Lung (tissue), 12 donors: Measurements from ENCODE around the gene UBTD2. TPM values are rescaled to one million over a fixed set of nuclear protein-coding genes. Genes with fewer than 3 reads are reported as not detected.

Source experiments
- ATAC-seq: fragments of 200-7000 bp; cut with Tn5 transposase; one replicate; pipeline ENCODE4 v1.9.1; 2020; ENCODE audit warnings: moderate number of reproducible peaks; ENCODE audit not compliant: insufficient read depth, low FRiP score
- DNase-seq, 3 donors: peaks; one replicate each; pipeline ENCODE4 v3.0.0-alpha.2; 2013 to 2017
- H3K27ac ChIP-seq, 2 donors: one replicate each; pipeline ENCODE4 v1.5.1; 2013; ENCODE audit warnings: mild to moderate bottlenecking in 2 of 2, moderate library complexity in 2 of 2, control low read depth in 1 of 2, inconsistent platforms in 1 of 2, low read depth in 1 of 2, low read length in 1 of 2
- H3K27me3 ChIP-seq, 3 donors: one replicate each; pipeline ENCODE4 v1.5.1; 2013; ENCODE audit warnings: low read length in 2 of 3; ENCODE audit not compliant: control insufficient read depth in 3 of 3, insufficient read depth in 3 of 3
- H3K36me3 ChIP-seq, 4 donors: one replicate each; pipeline ENCODE4 v1.5.1; 2013; ENCODE audit warnings: low read length in 4 of 4, mild to moderate bottlenecking in 1 of 4, moderate library complexity in 1 of 4; ENCODE audit not compliant: control insufficient read depth in 4 of 4, insufficient read depth in 4 of 4
- H3K4me1 ChIP-seq, 5 donors: one replicate each; pipeline ENCODE4 v1.5.1; 2013; ENCODE audit warnings: low read length in 5 of 5, mild to moderate bottlenecking in 2 of 5, moderate library complexity in 1 of 5; ENCODE audit not compliant: control insufficient read depth in 5 of 5, insufficient read depth in 5 of 5
- H3K4me3 ChIP-seq: one replicate; pipeline ENCODE4 v1.5.1; 2013; ENCODE audit warnings: mild to moderate bottlenecking, control low read depth, moderate library complexity
- H3K9ac ChIP-seq, 2 donors: one replicate each; pipeline ENCODE4 v1.5.1; 2013; ENCODE audit warnings: low read length in 2 of 2, control low read depth in 1 of 2; ENCODE audit not compliant: insufficient read depth in 1 of 2
- H3K9me3 ChIP-seq, 4 donors: one replicate each; pipeline ENCODE4 v1.5.1; 2013; ENCODE audit warnings: low read length in 3 of 4, mild to moderate bottlenecking in 1 of 4, moderate library complexity in 1 of 4; ENCODE audit not compliant: control insufficient read depth in 4 of 4, insufficient read depth in 3 of 4
- WGBS, 2 donors: extraction: QIAGEN DNeasy Blood & Tissue Kit; methylation state at CpG; one replicate each; pipeline ENCODE4 v1.1.7; 2013; 5-methylcytosine and 5-hydroxymethylcytosine counted together
- polyA plus RNA-seq, 2 donors: library from polyadenylated mRNA; stranded (reverse); fragments of 200-250 nt; gene quantifications; one replicate each; pipeline ENCODE4 v1.2.1, GENCODE V29; 2013
- total RNA-seq, 2 donors: library from RNA; depleted of rRNA in 1 of 2; stranded (reverse); fragments of >200 nt in 1 of 2; gene quantifications; one replicate each; pipeline ENCODE4 v1.2.1, GENCODE V29; 2014 to 2021
- TF ChIP-seq, protein P1 (sequence below): IDR thresholded peaks from 2 replicates; pipeline ENCODE4 v1.5.1; 2012; ENCODE audit warnings: mild to moderate bottlenecking; ENCODE audit errors: control extremely low read depth, extremely low read depth
- donor health status: control.
- donor health status: control.
- donor health status: Bipolar disorder and iron deficiency.
- donor health status: healthy.
- donor health status: DM: yes; HTN: yes; CAD: no.

UBTD2 gene
- total and polyA plus RNA-seq, 4 donors = 8.1 to 53.5 (median 11.3) TPM

DNA sequence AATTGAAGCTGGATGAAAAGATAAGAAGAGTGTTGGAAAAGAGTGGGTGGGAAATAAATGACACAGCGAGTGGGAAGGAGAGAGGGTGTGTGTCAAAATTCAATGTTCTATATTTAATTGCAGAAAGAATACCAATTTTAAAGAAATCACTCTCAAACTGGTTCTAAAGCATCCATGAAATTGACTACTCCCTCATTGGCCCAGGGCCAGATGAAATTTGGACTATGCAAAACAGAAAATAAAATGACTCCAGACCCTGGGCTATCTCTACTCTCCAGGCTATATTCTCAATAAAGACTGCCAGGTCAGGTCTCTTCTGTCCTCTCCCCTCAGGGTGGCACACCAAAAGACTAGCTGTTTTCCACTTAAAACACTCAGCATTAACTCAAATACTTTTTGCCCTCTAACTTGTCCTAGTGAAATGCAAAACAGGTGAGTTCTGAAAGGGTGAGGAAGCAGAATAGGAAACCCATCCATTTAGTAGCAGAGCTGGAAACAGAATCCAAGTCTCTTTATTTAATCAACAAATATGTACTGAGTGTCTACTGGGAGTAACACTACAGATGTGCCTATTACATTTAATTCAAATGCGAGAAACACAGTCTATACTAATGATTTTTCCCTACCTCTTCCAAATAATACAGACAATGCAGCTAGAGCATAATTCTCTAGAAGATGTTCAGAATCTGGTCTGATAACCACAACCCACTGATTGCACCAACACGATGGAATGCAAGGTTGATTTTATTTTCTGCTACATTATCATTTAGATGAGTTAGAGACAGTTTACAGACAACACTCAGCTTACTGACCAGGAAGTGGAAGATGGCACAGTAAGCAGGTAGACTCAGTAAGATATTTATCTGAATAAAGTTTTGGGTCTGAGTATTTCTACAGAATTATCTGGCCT lies 47.5 kb downstream of the UBTD2 start:
- peak in 2 of 3 donors; percentile 29 to 47 for DNase-seq
- H3K4me1 ChIP-seq = peaks cover 0 to 20% (median 7%) of the 10 kb centered on the region in 5 donors
- WGBS, 2 donors = 84 to 89% methylated on average over 3 of the region's 3 CpGs
- TF ChIP-seq, protein P1, sequence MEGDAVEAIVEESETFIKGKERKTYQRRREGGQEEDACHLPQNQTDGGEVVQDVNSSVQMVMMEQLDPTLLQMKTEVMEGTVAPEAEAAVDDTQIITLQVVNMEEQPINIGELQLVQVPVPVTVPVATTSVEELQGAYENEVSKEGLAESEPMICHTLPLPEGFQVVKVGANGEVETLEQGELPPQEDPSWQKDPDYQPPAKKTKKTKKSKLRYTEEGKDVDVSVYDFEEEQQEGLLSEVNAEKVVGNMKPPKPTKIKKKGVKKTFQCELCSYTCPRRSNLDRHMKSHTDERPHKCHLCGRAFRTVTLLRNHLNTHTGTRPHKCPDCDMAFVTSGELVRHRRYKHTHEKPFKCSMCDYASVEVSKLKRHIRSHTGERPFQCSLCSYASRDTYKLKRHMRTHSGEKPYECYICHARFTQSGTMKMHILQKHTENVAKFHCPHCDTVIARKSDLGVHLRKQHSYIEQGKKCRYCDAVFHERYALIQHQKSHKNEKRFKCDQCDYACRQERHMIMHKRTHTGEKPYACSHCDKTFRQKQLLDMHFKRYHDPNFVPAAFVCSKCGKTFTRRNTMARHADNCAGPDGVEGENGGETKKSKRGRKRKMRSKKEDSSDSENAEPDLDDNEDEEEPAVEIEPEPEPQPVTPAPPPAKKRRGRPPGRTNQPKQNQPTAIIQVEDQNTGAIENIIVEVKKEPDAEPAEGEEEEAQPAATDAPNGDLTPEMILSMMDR = no peak
- H3K4me3 ChIP-seq = no peak overlapping the region
- H3K27ac ChIP-seq = no peak overlapping the region
- no peaks in the 10 kb centered on the region for H3K27me3 ChIP-seq
- H3K9me3 ChIP-seq = no peaks in the 10 kb centered on the region
- no peak for ATAC-seq
- H3K36me3 ChIP-seq = peaks cover 6 to 19% (median 9%) of the 10 kb centered on the region in 4 donors
- H3K9ac ChIP-seq = no peak overlapping the region

DNA sequence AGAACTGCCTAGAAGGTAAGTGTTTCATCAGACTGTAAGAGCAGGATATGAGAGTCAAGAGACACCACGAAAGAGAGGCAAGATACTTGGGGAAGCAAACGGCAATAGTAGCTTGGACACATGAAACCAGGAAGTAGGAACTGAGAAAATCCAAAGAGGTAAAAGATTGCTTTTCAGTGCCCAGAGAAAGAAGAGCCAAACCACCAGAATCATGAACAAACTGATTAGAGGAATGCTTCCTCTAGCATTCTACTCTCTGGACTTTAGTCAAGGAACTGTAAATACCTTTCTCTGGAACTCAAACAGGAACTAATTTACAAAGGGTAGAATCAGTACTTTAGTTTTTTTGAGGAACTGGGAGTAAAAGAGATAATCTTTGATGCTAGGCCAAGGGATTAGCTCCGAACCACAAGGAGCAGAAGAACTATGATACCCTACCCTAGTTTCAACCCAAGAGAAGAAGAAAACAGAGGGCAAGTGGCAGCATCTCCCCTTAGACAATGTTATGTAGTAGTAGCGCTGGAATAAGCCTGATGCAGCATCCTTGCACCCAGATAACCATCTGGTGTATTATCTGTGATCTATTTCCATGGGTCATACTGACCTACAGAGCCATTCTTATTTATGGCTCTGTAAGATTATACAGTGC lies 48.3 kb downstream of the UBTD2 start:
- no peak overlapping the region for H3K9ac ChIP-seq

DNA sequence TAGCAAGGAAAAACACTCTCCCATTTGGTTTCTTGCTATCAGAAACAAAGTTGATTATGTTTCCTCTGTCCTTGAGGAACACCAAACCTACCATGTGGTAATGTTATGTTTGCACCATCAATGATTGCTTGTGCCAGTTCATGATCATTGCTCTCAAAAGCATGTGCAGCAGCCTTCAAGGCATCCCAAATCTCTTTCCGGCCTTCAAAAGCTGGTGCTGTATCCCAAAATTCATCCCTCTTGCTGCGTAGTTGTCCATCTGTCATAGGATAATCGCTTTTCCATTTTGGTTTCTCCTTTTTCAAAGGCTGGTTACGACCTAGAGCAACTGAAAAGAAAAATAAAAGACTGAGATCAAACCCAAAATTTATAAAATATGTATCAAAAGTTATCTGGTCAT lies 49.5 kb downstream of the UBTD2 start:
- Histone ChIP-seq H3K9ac (no peak overlapping the region), H3K36me3 (peaks cover 6 to 28% (median 9%) of the 10 kb centered on the region in 4 donors), H3K27me3 (no peaks in the 10 kb centered on the region), H3K27ac (no peak overlapping the region), H3K4me3 (no peak overlapping the region), H3K4me1 (peaks cover 0 to 20% (median 7%) of the 10 kb centered on the region in 5 donors), H3K9me3 (no peaks in the 10 kb centered on the region)
- DNase-seq = no peak
- WGBS, 2 donors = 97 to 98% methylated on average over 4 of the region's 4 CpGs
- ATAC-seq = no peak
- TF ChIP-seq, protein P1 = no peak

More for the DNA sequence above, 48.3 kb downstream of the UBTD2 start:
- DNase-seq (no peak), ATAC-seq (peak; percentile 41)
- H3K27me3 ChIP-seq = no peaks in the 10 kb centered on the region
- H3K27ac ChIP-seq = no peak overlapping the region
- no peak overlapping the region for H3K4me3 ChIP-seq
- peaks cover 0 to 20% (median 7%) of the 10 kb centered on the region in 5 donors for H3K4me1 ChIP-seq
- TF ChIP-seq, protein P1 = no peak
- H3K9me3 ChIP-seq = no peaks in the 10 kb centered on the region
- peaks cover 6 to 24% (median 9%) of the 10 kb centered on the region in 4 donors for H3K36me3 ChIP-seq
- 20 to 42% methylated on average over 4 of the region's 4 CpGs for WGBS, 2 donors
